MCF 10A (cell line): ENCODE results near the gene BMPR1A. TPM values are rescaled to one million over a fixed set of nuclear protein-coding genes. Genes with fewer than 3 reads are reported as not detected.
"Not testable (repeated sequence)": the region's sequence is repeated elsewhere in the genome, so short reads cannot be mapped to it uniquely, and the experiment has no call there.

ENCODE experiments used
- BruUV-seq: library from RNA; stranded (reverse); fragments of 400-500 nt; replicated peaks from 2 replicates; lab custom pipeline; 2021; lab: Mats Ljungman, UMichigan
- CTCF ChIA-PET: fragments of 300-600 bp; sonication (Branson Sonifier 250); formaldehyde crosslinking; extraction: SDS; loops from one replicate; lab custom pipeline; 2021; ENCODE audit warnings: antibody characterized with exemption, inconsistent platforms; lab: Yijun Ruan, JAX
- POLR2A ChIA-PET: fragments of 300-600, 350-650 bp; sonication (Branson Sonifier 250); formaldehyde crosslinking; extraction: SDS; loops from one replicate; lab custom pipeline; 2020; ENCODE audit warnings: antibody characterized with exemption, inconsistent platforms; lab: Yijun Ruan, JAX
- DNase-seq: peaks from one replicate; pipeline ENCODE4 v3.0.0-alpha.2; 2018; ENCODE audit not compliant: unreplicated experiment
- H3K27ac Mint-ChIP-seq: one replicate; pipeline ENCODE4 v1.8.0; 2022; ENCODE audit warnings: mild to moderate bottlenecking, low read depth, mixed read lengths; ENCODE audit not compliant: unreplicated experiment
- H3K27me3 Mint-ChIP-seq: one replicate; pipeline ENCODE4 v1.8.0; 2022; ENCODE audit warnings: mixed read lengths; ENCODE audit not compliant: insufficient read depth, unreplicated experiment
- H3K36me3 Mint-ChIP-seq: one replicate; pipeline ENCODE4 v1.8.0; 2022; ENCODE audit warnings: mild to moderate bottlenecking, moderate library complexity, mixed read lengths; ENCODE audit not compliant: insufficient read depth, unreplicated experiment
- H3K4me1 Mint-ChIP-seq: one replicate; pipeline ENCODE4 v1.8.0; 2022; ENCODE audit warnings: mixed read lengths; ENCODE audit not compliant: insufficient read depth, unreplicated experiment
- H3K4me3 Mint-ChIP-seq: one replicate; pipeline ENCODE4 v1.8.0; 2022; ENCODE audit warnings: mild to moderate bottlenecking, moderate library complexity, mixed read lengths; ENCODE audit not compliant: unreplicated experiment
- H3K9me3 Mint-ChIP-seq: one replicate; pipeline ENCODE4 v1.8.0; 2022; ENCODE audit warnings: mixed read lengths; ENCODE audit not compliant: unreplicated experiment
- CTCF ChIP-seq: fragments of 200-600 bp; IDR thresholded peaks from one replicate; pipeline ENCODE4 v1.8.0; 2022; ENCODE audit warnings: antibody characterized with exemption, mild to moderate bottlenecking; ENCODE audit not compliant: unreplicated experiment
- intact Hi-C: fragments of 100-400 bp; cut with micrococcal nuclease; formaldehyde crosslinking; loops from 2 replicates; pipeline ENCODE4 v1.14.1; 2022
- total RNA-seq: library from RNA; stranded (reverse); gene quantifications from 2 replicates; pipeline ENCODE4 v1.2.3, GENCODE V29; 2022

The BMPR1A gene
- total RNA-seq, 1 experiment from 2014 or later, result 27.3 TPM

GRCh38 chr10:86851328-86852207 lies 95.1 kb downstream of the BMPR1A start:
- BruUV-seq, result no TSS peak
- ChIA-PET CTCF (interaction anchor here (1.0 to 1.1 kb wide), 2 partner anchors 24 to 158 kb away, joined by 3 read pairs; no protein-coding TSS in a partner anchor), POLR2A (interaction anchor here (0.5 to 1.5 kb wide), 5 partner anchors 10 to 96 kb away, joined by 3 to 5 read pairs (median 4); no protein-coding TSS in a partner anchor)
- Mint-ChIP-seq H3K9me3 (peaks cover 7% of the 10 kb centered on the region), H3K27ac (peak overlapping the region; percentile 8), H3K4me3 (no peak overlapping the region), H3K4me1 (peaks cover 6% of the 10 kb centered on the region), H3K27me3 (no peaks in the 10 kb centered on the region), H3K36me3 (peaks cover 37% of the 10 kb centered on the region)
- no peak for TF ChIP-seq CTCF
- peak; percentile 48 for DNase-seq
- intact Hi-C loops, result no loop called here

GRCh38 chr10:86853582-86853981 lies 97.2 kb downstream of the BMPR1A start:
- H3K4me1 Mint-ChIP-seq, result not testable (repeated sequence)

GRCh38 chr10:86855513-86855912 lies 99.1 kb downstream of the BMPR1A start:
- Mint-ChIP-seq H3K9me3 (peaks cover 7% of the 10 kb centered on the region), H3K27me3 (no peaks in the 10 kb centered on the region), H3K36me3 (peaks cover 31% of the 10 kb centered on the region), H3K4me1 (peaks cover 6% of the 10 kb centered on the region), H3K27ac (no peak overlapping the region), H3K4me3 (no peak overlapping the region)
- no peak for TF ChIP-seq CTCF
- ChIA-PET CTCF (interaction anchor here (0.6 kb wide), 1 partner anchor 24 kb away, joined by 3 read pairs; no protein-coding TSS in a partner anchor), POLR2A (interaction anchor here (0.6 kb wide), 1 partner anchor 77 kb away, joined by 3 read pairs; no protein-coding TSS in a partner anchor)
- no TSS peak for BruUV-seq
- intact Hi-C loops, result no loop called here
- DNase-seq, result no peak

More at GRCh38 chr10:86853582-86853981, 97.2 kb downstream of the BMPR1A start:
- DNase-seq, CTCF ChIA-PET, H3K4me3 Mint-ChIP-seq, H3K27me3 Mint-ChIP-seq, POLR2A ChIA-PET, intact Hi-C loops, H3K9me3 Mint-ChIP-seq, BruUV-seq, H3K27ac Mint-ChIP-seq: not testable (repeated sequence)
- H3K36me3 Mint-ChIP-seq, result peaks cover 37% of the 10 kb centered on the region

- intact Hi-C loops, result no loop called here
- no TSS peak for BruUV-seq
- ChIA-PET POLR2A (no interaction called here), CTCF (no interaction called here)
- H3K4me3 Mint-ChIP-seq, result no peak overlapping the region
- peaks cover 30% of the 10 kb centered on the region for H3K36me3 Mint-ChIP-seq
- no peak for DNase-seq
- peaks cover 7% of the 10 kb centered on the region for H3K9me3 Mint-ChIP-seq
- no peaks in the 10 kb centered on the region for H3K27me3 Mint-ChIP-seq
- H3K27ac Mint-ChIP-seq, result no peak overlapping the region
- TF ChIP-seq CTCF, result no peak
- peaks cover 6% of the 10 kb centered on the region for H3K4me1 Mint-ChIP-seq
These were observed 99.7 kb downstream of the BMPR1A start for GRCh38 chr10:86856156-86856555.
